ENCODE measurements around the gene B3GAT1.

- TF ChIP-seq CTCF (IDR thresholded peaks at IDR 0.05; ENCODE audit: borderline replicate concordance, extremely low read depth, low read length, poor library complexity, severe bottlenecking) (peak; percentile 13), EZH2 (IDR thresholded peaks at IDR 0.05; ENCODE audit: borderline replicate concordance, low read depth, low read length, severe bottlenecking) (no peak)
Measured at GRCh38 chr11:134393638-134394037, 18.4 kb downstream of the B3GAT1 start.

All from DND-41 (cell line).